Subcutaneous abdominal adipose tissue (tissue), 5 donors: ENCODE results near the gene LRRN2.

Experiments
- H3K27ac ChIP-seq: one replicate; pipeline ENCODE4 v1.7.0; 2013; ENCODE audit warnings: low read depth, mild to moderate bottlenecking, inconsistent platforms, low read length, moderate library complexity
- H3K27me3 ChIP-seq, 5 donors: one replicate each; pipeline ENCODE4 v1.7.0; 2013; ENCODE audit warnings: low read length in 5 of 5, inconsistent platforms in 1 of 5; ENCODE audit not compliant: control insufficient read depth in 5 of 5, insufficient read depth in 4 of 5
- H3K36me3 ChIP-seq, 5 donors: one replicate each; pipeline ENCODE4 v1.7.0; 2013; ENCODE audit warnings: low read length in 5 of 5; ENCODE audit not compliant: control insufficient read depth in 5 of 5, insufficient read depth in 5 of 5
- H3K4me1 ChIP-seq, 5 donors: one replicate each; pipeline ENCODE4 v1.7.0; 2013; ENCODE audit warnings: low read length in 5 of 5, mild to moderate bottlenecking in 3 of 5, moderate library complexity in 1 of 5; ENCODE audit not compliant: control insufficient read depth in 5 of 5, insufficient read depth in 5 of 5
- H3K4me3 ChIP-seq, 5 donors: one replicate each; pipeline ENCODE4 v1.7.0; 2013; ENCODE audit warnings: low read length in 5 of 5, low read depth in 1 of 5
- H3K9ac ChIP-seq, 5 donors: one replicate each; pipeline ENCODE4 v1.7.0; 2013; ENCODE audit warnings: low read length in 5 of 5, mild to moderate bottlenecking in 4 of 5, moderate library complexity in 3 of 5
- H3K9me3 ChIP-seq, 5 donors: one replicate each; pipeline ENCODE4 v1.7.0; 2013; ENCODE audit warnings: low read length in 5 of 5; ENCODE audit not compliant: control insufficient read depth in 5 of 5
- donor health status: healthy.
- donor health status: healthy.
- donor health status: healthy.
- donor health status: healthy.
- donor health status: healthy.

The LRRN2 gene

DNA sequence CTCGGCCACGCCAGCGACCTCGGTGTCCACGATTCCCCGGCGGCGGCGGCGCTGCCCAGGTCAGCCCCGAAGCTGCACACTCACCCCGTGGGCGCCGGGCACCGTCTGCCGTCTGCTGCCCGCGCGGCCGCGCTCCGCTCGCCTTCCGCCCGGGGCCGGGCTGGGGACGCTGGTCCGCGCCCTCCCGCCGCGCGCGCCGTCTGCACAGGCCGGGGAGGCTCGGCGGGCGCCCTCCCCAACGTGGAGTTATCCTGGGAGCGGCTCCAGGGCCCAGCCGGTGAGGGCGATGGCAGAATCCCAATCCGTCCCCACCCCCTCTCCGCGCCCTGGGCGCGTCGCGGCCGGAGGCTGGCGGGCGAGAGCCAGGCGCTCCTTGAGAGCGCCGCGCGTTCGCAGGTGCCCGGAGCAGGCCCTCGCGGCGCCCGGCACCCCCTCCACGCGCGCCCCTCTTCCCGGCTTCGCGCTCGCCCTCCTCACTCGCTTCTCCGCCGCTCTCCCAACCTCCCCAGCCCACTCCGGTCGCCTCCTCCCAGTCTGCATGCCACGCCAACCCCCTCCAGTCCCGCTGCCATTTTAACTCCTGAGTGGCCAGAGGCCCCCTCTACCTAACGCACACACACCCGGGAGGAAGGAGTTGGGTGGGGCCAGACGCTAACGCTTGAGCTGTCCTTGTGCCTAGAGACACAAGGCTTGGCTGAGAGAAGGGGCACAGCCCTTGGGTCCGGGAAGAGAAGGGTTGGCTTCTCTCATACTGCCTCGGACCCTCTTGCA is at the start of gene LRRN2:
LRRN2 (minus strand) TSS at position 503 of the 771 bp plus-strand sequence. CDS start 65,746 bp downstream, outside the sequence.
- Histone ChIP-seq H3K27ac (no peak within 1 kb of the TSS), H3K9me3 (no peaks in the 10 kb centered on the region), H3K4me3 (peak within 1 kb of the TSS; percentile 15 to 68 (median 62)), H3K36me3 (no peaks in the 10 kb centered on the region), H3K4me1 (peaks cover 2 to 27% (median 16%) of the 10 kb centered on the region in 5 donors), H3K27me3 (peaks cover 8 to 30% (median 27%) of the 10 kb centered on the region in 5 donors), H3K9ac (peak within 1 kb of the TSS in 1 of 5 donors; percentile 35)

DNA sequence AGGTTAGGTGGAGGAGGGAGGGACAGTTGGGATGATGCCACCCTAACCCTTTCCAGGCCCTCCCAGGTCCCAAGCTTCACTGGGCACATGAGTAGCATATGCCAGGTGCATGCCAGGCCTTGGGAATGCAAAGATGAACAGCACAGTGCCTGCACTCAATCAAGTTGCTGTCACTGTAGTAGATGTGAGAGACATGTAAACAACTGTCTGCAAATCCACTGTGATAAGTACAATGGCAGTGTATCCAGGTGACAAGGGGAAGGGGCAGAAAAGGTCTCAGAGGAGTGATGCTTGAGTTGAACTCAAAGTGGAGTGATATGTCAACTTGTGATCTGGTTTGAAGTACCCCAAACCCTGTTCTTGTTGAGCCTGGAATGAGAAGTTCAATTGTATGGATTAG is 49.5 kb upstream of the LRRN2 start:
- peaks cover 0 to 13% (median 6%) of the 10 kb centered on the region in 5 donors for H3K9me3 ChIP-seq
- H3K27ac ChIP-seq: no peak overlapping the region
- H3K9ac ChIP-seq: no peak overlapping the region
- no peak overlapping the region for H3K4me3 ChIP-seq
- no peaks in the 10 kb centered on the region for H3K36me3 ChIP-seq
- H3K27me3 ChIP-seq: peaks cover 5 to 22% (median 10%) of the 10 kb centered on the region in 5 donors
- H3K4me1 ChIP-seq: peaks cover 0 to 3% (median 0%) of the 10 kb centered on the region in 5 donors

DNA sequence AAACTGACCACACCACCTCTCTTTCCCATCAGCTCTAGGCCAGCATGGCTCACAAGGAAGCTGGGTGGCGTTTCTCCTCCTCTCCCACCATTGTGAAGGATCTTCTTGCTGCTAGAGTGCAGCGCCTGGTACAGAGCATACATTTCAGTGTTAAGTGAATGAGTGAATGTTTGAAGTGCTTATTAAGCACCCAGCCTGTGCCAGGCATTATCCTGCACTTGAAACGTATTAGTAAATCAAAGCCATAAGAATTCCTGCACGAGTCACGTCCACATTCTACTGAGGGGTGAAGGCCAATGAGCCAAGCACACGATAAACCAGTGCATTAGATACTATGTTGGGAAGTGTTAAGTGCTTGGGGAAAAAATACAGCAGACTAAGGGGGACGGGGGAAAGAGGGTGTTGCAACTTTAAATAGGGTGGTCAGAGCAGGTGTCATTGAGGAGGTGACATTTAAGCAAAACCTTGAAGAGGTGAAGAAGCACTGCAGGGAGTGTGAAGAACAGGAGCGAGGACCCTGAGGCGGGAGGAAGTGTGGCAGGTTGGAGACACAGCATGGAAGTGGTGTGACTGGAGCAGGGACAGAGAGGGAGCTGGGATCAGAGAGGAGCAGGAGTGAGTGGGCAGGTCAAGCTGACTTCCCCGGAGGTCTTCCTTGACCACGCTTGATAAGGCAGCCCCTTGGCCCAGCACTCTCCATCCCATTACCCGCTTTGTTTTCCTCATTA is 48.5 kb upstream of the LRRN2 start:
- Histone ChIP-seq H3K27me3 (peaks cover 9 to 22% (median 12%) of the 10 kb centered on the region in 5 donors), H3K4me1 (peaks cover 0 to 3% (median 0%) of the 10 kb centered on the region in 5 donors), H3K9ac (no peak overlapping the region), H3K36me3 (no peaks in the 10 kb centered on the region), H3K27ac (no peak overlapping the region), H3K4me3 (no peak overlapping the region), H3K9me3 (peaks cover 0 to 12% (median 6%) of the 10 kb centered on the region in 5 donors)

DNA sequence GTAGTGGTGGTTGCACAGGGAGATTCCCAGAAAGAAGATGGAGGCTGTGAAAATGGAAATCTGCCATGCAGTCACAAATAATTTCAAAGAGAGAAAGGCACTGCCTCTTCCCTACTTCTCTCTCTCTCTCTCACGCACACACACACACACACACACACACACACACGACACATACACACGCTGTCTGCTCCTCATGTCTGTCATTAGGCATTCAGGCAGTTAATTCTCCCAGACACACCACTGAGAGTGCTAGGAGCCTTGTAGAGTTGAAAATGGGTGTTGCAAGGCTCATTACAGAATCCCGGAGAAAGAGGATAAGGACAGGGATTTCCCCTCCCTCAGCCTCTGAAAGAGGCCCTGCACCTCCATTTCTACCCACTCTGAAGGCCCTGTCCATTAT is 47.8 kb upstream of the LRRN2 start:
- no peak overlapping the region for H3K27ac ChIP-seq
- H3K9me3 ChIP-seq: peaks cover 0 to 6% (median 0%) of the 10 kb centered on the region in 5 donors
- peaks cover 0 to 3% (median 0%) of the 10 kb centered on the region in 5 donors for H3K4me1 ChIP-seq
- H3K27me3 ChIP-seq: peaks cover 9 to 22% (median 12%) of the 10 kb centered on the region in 5 donors
- H3K4me3 ChIP-seq: no peak overlapping the region
- H3K9ac ChIP-seq: no peak overlapping the region
- H3K36me3 ChIP-seq: no peaks in the 10 kb centered on the region

DNA sequence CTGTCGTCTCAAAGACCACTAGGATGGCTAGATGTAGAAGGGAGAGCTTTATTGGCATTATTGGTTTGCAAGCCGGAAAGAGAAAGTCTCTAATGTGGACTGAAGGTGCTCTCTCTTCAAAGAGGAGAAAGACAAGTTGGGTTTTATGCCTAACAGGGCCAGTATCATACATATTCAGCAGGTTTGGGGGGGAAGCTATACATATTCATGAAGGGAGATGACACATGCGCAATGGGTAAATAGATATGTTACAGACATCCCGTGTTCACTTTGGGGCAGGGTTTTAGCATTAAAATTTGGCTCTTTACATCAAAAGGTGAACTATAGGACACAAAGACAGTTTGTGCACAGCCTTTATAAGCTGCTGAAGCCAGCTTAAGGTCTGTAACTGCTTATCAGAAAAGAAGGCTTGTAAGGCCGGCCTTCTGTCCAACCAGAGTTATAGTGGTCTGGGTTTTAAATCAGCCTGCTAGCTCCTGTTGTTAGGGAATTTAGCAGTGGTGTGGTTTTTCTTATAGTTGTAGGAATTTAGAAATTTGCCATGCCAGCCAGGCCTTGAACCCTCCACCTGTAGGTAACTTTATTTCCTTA is 46.5 kb upstream of the LRRN2 start:
- Histone ChIP-seq H3K9ac (no peak overlapping the region), H3K27ac (no peak overlapping the region)

DNA sequence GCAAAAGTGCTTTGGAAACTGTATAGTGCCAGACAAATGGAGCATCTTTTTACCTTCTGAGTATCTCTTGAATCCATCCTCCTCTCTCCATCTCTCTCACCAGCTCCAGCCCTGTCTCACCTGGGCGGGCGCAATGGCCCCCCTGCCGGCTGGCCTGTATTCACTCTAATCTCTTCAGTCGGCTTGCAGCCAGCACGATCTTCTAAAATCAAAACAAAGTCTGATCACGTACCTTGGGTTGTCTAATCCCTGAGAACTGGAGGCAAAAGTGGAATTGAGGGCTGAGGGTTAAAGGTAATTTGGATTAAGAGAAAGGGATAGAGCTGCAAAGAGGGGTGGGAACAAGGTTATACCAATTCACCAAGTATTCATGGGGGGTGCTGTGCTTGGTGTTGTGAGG is 46.0 kb upstream of the LRRN2 start:
- peaks cover 9 to 22% (median 13%) of the 10 kb centered on the region in 5 donors for H3K27me3 ChIP-seq
- H3K9me3 ChIP-seq: no peaks in the 10 kb centered on the region
- H3K9ac ChIP-seq: no peak overlapping the region
- H3K27ac ChIP-seq: no peak overlapping the region
- no peaks in the 10 kb centered on the region for H3K36me3 ChIP-seq
- H3K4me1 ChIP-seq: no peaks in the 10 kb centered on the region
- H3K4me3 ChIP-seq: no peak overlapping the region

More for the DNA sequence above, 46.5 kb upstream of the LRRN2 start:
- no peaks in the 10 kb centered on the region for H3K36me3 ChIP-seq
- H3K4me3 ChIP-seq: no peak overlapping the region
- H3K4me1 ChIP-seq: peaks cover 0 to 3% (median 0%) of the 10 kb centered on the region in 5 donors
- peaks cover 9 to 22% (median 13%) of the 10 kb centered on the region in 5 donors for H3K27me3 ChIP-seq
- no peaks in the 10 kb centered on the region for H3K9me3 ChIP-seq

DNA sequence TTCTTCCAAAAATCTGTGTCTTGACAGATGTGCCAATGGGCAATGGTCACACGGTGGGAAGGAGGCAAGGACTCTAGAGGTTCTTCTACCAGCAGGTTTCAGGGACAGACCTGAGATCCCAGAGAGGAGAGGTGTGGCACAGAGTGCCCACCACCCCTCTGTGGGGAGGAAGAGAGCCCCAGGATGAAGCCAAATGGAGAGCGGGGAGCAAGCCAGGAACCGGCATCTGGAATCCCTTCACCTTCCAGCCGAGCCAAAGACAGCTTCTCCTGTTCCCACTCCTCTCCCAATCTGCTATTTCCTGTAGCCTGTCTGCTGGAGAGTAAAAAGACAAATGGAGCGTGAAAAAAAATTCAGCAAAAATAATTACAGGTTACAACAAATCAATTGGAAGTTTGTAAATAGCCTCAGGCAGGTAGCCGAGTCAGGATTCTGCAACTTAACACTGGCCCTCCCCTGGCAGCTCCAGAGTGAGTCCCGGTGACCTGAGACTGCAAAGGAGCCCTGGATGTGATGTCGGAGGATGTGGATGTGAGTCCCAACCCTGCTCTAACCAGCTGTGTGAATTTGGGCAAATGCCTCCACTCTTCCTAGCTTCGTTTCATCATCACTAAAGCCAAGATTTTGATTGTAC is 45.4 kb upstream of the LRRN2 start:
- Histone ChIP-seq H3K27ac (no peak overlapping the region), H3K27me3 (peaks cover 9 to 22% (median 14%) of the 10 kb centered on the region in 5 donors), H3K36me3 (no peaks in the 10 kb centered on the region), H3K9me3 (no peaks in the 10 kb centered on the region), H3K4me1 (no peaks in the 10 kb centered on the region), H3K9ac (no peak overlapping the region), H3K4me3 (no peak overlapping the region)

DNA sequence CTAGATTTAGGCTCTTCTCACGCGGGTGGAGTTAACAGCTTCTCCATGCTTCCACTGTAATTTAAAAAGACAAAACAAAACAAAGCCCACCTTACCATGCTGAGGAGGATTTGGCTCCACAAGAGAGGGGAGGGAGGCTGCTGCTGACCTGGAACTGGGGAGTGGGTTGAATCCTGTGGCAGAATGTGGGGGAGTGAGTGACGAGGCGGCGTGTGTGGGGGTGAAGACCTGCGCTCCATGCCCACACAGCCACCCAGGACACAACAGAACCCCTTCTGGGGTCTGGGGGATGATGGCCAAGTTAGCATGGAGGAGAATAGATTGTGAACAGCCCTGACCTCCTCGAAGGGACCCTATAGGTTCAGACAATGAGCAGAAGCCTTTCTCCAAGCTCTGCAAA is 44.0 kb upstream of the LRRN2 start:
- no peaks in the 10 kb centered on the region for H3K4me1 ChIP-seq
- H3K27ac ChIP-seq: no peak overlapping the region
- no peak overlapping the region for H3K9ac ChIP-seq
- no peak overlapping the region for H3K4me3 ChIP-seq
- H3K9me3 ChIP-seq: no peaks in the 10 kb centered on the region
- H3K27me3 ChIP-seq: peaks cover 9 to 22% (median 14%) of the 10 kb centered on the region in 5 donors
- H3K36me3 ChIP-seq: no peaks in the 10 kb centered on the region

DNA sequence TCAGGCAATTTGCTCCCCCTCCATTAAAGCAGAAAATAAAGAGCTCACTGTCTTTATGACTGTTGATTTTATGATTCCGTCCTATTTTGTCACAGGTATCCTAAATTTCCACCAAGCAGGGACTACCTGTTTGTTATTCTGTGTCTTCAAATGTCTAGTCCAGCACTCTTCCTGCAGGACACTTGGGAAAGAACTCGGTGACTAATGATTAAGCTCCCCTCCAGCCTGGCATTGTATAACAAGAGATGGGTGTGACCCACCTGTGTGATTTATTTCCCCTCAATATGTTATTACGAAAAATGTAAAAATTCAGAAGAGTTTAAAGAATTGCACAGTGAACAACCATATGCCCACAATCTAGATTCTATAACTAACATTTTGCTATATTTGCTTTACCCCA is 42.9 kb upstream of the LRRN2 start:
- H3K9me3 ChIP-seq: no peaks in the 10 kb centered on the region
- no peak overlapping the region for H3K9ac ChIP-seq
- no peaks in the 10 kb centered on the region for H3K4me1 ChIP-seq
- peaks cover 9 to 16% (median 14%) of the 10 kb centered on the region in 5 donors for H3K27me3 ChIP-seq
- no peaks in the 10 kb centered on the region for H3K36me3 ChIP-seq
- no peak overlapping the region for H3K4me3 ChIP-seq
- no peak overlapping the region for H3K27ac ChIP-seq
